ENCODE data around the gene MAFG.

- TF ChIP-seq CTCF (conservative IDR thresholded peaks at IDR 0.05 in 1 of 2, IDR thresholded peaks at IDR 0.05 in 1 of 2; ENCODE audit: low read depth in 1 of 2, low read length in 2 of 2) (no peak), EZH2 (IDR thresholded peaks at IDR 0.05; ENCODE audit: low read length, missing control alignments) (no peak)
These were observed 26.9 kb upstream of the MAFG start for GRCh38 chr17:81954131-81955057.

All from fibroblast of lung (primary cell).